Measurements from ENCODE around the gene MYO10.
"Not testable (repeated sequence)": the region's sequence is repeated elsewhere in the genome, so short reads cannot be mapped to it uniquely, and the experiment has no call there.

MYO10 gene

DNA sequence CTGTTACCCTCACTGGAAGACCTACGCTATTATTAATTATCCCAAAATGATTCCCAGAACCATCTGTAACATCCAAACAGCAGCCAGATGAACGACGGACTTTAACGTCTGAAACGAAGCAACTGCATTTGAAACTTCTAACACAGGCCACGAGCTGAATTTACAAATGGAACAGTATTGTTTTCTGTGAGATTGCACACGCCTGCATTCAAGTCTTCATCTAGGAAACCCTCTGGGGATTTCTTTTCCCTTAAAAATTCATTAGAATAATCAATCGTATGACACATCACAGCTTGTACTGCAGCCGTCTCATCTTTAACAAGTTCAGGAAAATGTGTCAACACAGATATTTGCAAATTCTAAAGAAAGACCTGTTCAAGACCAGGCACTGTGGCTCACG, 80.2 kb downstream of the MYO10 start:
- DNase-seq = no peak

- DNase-seq = peak; percentile 49
Measured at GRCh38 chr5:16855485-16855884, 80.6 kb downstream of the MYO10 start.

GRCh38 chr5:16854351-16854750, 81.7 kb downstream of the MYO10 start:
- no peak for DNase-seq

DNA sequence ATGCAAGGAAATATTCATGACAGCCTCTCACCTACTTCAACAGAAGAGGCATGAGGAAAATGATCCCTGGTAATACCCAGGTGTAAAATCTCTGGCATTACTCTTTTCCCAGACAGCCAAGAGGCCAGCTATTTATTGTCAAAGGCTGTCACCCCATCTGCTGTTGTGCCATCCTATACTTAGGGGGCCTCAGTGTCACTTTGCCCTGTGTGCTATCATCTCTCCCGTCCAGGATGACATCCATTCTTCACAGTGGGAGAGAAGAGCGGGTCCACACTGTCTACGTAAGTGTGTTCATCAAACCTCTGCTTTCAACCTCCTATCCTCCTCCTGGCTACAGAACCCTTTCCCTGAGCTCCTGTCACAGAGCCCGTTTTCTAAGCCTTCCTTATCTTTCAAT, 82.6 kb downstream of the MYO10 start:
- no peak for DNase-seq

DNA sequence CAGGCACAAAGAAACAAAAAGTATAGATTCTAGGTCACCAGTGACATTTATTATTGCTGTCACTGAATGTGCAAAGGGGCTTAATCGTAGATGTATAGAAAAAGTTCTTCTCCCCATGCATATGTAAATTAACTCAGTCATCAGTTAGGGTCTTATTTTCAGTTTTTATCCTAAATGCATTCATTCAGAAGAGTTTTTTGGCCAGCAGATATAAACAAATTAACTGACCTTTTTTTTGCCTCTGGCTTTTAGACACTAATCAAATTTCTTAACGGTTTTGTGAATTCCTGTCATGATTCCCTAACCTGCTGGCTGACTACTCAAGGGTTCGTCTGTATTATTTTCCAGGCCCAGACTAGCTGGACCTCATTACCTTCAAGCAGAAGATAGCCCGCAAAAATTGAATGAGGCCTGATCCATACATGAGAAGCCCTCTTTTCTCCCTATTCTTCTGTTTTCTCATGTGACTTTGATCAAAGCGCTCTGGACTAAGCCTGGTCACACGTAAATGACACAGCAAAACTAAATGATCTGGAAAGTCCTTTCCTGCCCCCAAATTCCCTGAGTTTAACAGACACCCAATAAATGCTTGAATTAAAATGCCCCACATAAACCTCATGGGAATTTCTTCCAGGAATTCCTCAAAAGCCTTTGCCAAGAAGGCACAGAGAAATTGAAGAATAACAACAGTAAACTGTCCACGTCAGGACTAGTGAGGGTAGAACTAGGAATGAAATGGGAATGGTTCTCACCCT, 83.7 kb downstream of the MYO10 start:
- DNase-seq = no peak

DNA sequence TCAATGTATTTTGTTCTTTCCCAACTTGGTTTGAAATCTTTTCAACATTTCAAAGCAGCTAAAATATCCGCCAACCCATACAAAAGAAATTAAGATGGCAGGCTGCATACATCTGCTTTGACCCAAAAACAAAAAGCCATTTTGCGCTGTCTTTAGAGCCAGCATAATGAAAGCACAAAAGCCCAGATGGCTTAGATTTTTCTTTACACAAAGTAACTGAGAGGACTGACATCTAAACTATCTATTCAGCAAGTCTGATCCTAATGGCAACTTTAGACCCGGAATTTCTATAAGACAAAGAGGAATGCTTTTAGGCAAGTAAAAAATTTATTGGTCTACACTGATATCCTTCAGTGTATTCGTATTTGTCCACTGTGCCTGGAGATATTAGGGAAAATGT, 86.3 kb downstream of the MYO10 start:
- no peak for DNase-seq

- DNase-seq = no peak
Measured at GRCh38 chr5:16849181-16849580, 86.9 kb downstream of the MYO10 start.

GRCh38 chr5:16844952-16845351, 91.1 kb downstream of the MYO10 start:
- no peak for DNase-seq

GRCh38 chr5:16842896-16843295, 93.2 kb downstream of the MYO10 start:
- DNase-seq = peak; percentile 75

- DNase-seq = no peak
Measured at GRCh38 chr5:16841416-16841815, 94.7 kb downstream of the MYO10 start.

GRCh38 chr5:16837305-16837704, 98.8 kb downstream of the MYO10 start:
- no peak for DNase-seq

DNA sequence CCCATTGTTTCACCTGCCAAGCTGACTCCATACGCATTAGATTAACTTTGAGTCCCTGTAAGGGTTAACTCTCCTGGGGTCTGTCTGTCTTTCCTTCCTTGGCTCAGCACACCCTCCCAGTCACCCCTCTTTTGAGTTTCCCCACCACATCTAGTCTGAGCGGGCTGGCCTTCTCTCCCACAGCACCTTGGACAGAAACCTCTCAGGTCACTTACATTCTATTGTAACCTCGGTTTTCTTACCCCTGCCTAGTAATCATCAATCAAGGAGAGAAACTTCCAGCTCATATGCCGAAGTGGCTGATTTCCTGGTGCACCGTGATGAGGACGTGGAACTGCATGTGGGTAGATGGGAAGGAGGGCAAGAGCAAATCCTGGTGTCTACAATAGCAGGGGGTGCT, 102.1 kb downstream of the MYO10 start:
- no peak for DNase-seq

- DNase-seq = not testable (repeated sequence)
Measured at GRCh38 chr5:16831326-16831725, 104.8 kb downstream of the MYO10 start.

- no peak for DNase-seq
Measured at GRCh38 chr5:16827755-16828154, 108.3 kb downstream of the MYO10 start.

DNA sequence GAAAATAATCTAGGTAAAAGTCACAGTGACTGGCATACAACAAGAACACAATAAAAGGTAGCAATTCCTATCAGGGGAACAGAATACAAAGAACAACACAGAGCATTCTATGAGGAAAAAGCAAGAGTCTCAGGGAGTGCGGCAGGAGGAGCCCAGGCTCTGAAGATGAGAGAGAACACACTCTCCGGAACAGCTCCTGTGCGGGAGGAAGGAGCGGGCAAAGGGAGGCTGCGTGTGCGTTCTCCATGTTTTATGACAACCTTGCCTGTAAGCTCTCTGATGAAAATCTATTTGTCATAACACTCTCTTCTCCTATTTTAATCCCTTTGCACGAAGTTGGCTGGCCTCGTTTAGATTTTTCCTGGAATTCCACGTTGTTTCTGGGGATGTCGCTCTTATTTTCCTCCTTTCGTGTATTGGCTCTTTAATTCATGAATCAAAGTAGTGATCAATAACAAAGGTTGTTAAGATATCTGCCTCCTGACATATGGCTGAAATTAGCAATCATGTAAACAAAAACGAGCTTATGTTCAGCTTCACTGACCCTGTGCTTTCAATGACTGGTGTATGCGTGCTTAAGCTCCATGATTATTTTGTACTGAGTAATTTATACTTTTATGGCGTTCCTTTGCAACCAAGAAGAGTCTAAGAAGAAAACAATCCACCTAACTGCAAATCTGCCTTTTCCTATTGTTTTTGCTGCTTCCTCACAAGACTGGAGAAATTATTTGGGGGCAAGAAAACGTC, 109.5 kb downstream of the MYO10 start:
- DNase-seq = no peak

GRCh38 chr5:16819522-16820167, 116.4 kb downstream of the MYO10 start:
- DNase-seq = peak; percentile 47

DNA sequence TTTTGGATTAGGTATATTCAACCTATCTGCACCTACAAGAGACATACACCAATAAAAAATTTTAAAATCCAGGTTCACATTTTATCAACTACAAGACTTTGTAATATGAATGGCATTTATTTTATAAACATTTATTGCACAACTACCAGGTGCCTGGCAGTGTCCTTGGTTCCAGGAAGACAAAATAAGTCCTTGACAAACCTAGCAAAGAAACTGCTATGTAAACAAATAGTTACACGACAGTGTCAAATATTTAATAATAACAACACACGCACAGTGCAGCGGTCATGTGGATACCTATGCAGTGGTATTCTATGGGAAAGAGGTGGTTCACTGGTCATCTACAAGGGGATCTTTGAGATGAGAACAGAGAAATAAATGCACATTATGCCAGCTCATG, 120.7 kb downstream of the MYO10 start:
- DNase-seq = no peak

GRCh38 chr5:16812911-16813310, 123.2 kb downstream of the MYO10 start:
- no peak for DNase-seq

GRCh38 chr5:16812448-16812847, 123.6 kb downstream of the MYO10 start:
- DNase-seq = no peak

GRCh38 chr5:16810208-16810854, 125.8 kb downstream of the MYO10 start:
- no peak for DNase-seq

DNA sequence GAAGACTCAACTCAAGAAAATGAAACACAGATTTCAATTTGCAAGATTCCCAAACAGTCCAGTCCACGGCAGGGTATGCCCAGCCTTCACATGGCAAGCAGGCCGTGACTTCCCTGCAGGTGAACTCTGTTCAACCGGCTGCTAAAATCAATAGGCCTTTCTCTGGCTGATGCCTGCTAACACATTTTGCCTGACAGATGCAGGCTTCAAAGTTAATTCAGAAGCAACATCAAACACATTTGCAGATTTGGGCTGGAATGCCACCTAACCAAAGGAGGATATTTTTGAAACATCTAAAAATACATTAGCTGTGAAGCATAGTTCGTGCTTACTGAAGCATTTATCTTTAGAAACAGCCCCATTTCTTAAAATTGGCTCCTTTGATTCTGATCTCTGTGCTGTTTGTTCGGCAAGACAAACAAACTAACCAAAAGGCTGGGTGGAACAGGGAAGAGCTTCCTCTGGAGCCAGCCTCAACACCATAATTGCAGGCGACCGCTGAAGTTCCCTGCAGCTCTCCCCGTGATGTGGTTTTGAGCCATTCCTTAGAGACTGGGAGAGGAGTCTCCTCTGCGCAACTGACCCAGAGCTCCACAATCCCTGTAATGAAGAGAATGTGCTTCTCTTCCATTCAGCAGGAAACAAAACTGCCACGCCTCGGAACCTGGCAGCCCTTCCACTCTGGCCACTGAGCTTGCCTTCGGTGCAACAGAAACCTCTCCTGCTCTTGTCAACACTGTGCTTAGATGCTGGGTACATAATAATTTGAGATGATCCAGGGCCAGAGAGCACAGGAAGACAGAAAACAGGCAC, 126.5 kb downstream of the MYO10 start:
- DNase-seq = peak; percentile 85

DNA sequence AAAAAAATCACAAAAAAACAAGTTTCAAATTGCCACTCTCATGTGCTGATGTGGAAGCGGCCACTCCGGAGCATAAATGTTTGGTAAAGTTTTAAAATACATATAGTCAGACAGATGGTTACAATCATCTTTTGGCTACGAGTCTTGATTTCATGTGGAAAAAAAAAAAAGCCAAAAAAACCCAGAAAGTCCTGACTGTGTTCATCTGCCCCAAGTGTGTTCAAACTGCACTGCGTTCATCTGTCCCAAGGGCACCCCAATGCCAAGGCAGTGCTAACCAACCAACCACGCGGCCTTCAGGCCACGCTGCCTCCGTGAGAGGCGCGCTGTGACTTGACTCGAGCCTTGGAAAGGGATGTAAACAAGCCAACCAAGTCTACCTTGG, 127.1 kb downstream of the MYO10 start:
- no peak for DNase-seq

DNA sequence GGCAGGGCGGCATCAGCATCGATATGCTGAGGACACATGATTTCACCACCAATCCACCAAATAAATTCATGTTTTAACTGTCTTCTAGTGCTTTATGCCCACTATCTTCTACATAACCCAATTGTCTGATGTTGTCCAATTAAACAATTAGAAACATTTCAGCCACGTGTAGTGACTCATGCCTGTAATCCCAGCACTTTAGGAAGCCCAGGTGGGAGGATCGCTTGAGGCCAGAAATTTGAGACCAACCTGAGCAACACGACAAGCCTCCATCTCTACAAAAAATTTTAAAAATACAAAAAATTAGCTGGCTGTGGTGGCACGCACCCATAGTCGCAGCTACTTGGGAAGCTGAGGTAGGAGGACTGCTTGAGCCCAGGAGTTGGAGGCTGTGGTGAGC, 128.1 kb downstream of the MYO10 start:
- no peak for DNase-seq

Data from left hindlimb (tissue), 1 donor.